Activated naive CD8-positive, alpha-beta T cell treated with anti-CD3 and anti-CD28 coated beads, Interleukin-2, amount 50 U/mL, for 24 hours (primary cell): ENCODE results near the gene NANOS2.

Experiments used
- ATAC-seq: fragments of 150-1000 bp; cut with Tn5 transposase; one replicate; pipeline ENCODE4 v1.10.0; 2021
- DNase-seq: peaks from one replicate; pipeline ENCODE4 v3.0.0; 2021
- H3K27ac Mint-ChIP-seq: one replicate; pipeline ENCODE4 v1.8.0; 2021; ENCODE audit warnings: mild to moderate bottlenecking, mixed read lengths
- H3K27me3 Mint-ChIP-seq: one replicate; pipeline ENCODE4 v1.8.0; 2021; ENCODE audit warnings: mixed read lengths
- H3K36me3 Mint-ChIP-seq: one replicate; pipeline ENCODE4 v1.8.0; 2021; ENCODE audit warnings: low read depth, mixed read lengths
- H3K4me1 Mint-ChIP-seq: one replicate; pipeline ENCODE4 v1.8.0; 2021; ENCODE audit warnings: mixed read lengths
- H3K4me3 Mint-ChIP-seq: one replicate; pipeline ENCODE4 v1.8.0; 2021; ENCODE audit warnings: mild to moderate bottlenecking, moderate library complexity, mixed read lengths
- H3K9me3 Mint-ChIP-seq: one replicate; pipeline ENCODE4 v1.8.0; 2021; ENCODE audit warnings: mixed read lengths

The NANOS2 gene

DNA sequence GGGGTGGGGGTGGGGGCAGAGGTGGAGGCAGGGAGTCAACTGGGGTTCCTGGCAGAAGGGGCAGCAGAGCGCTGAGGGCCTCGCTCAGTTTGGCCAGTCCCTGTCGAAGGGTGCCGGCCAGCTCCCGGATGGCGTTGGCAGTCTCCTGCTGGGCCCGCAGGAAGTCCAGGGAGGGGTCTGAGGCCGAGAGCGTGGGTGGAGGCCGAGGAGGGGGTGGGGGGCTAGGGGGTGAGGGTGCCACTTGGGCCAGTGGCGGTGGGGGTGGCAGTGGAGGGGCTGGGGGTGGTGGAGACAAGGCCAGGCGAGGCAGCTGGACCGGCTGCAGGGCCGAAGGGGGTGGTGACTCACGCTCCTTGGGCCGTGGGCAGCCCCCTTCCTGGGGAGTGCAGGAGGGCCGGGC, 23.7 kb downstream of the NANOS2 start:
- no peak overlapping the region for H3K27ac Mint-ChIP-seq
- H3K4me1 Mint-ChIP-seq: peaks cover 7% of the 10 kb centered on the region
- no peak overlapping the region for H3K4me3 Mint-ChIP-seq
- H3K27me3 Mint-ChIP-seq: no peaks in the 10 kb centered on the region
- no peak for DNase-seq
- H3K9me3 Mint-ChIP-seq: no peaks in the 10 kb centered on the region
- no peaks in the 10 kb centered on the region for H3K36me3 Mint-ChIP-seq
- no peak for ATAC-seq

DNA sequence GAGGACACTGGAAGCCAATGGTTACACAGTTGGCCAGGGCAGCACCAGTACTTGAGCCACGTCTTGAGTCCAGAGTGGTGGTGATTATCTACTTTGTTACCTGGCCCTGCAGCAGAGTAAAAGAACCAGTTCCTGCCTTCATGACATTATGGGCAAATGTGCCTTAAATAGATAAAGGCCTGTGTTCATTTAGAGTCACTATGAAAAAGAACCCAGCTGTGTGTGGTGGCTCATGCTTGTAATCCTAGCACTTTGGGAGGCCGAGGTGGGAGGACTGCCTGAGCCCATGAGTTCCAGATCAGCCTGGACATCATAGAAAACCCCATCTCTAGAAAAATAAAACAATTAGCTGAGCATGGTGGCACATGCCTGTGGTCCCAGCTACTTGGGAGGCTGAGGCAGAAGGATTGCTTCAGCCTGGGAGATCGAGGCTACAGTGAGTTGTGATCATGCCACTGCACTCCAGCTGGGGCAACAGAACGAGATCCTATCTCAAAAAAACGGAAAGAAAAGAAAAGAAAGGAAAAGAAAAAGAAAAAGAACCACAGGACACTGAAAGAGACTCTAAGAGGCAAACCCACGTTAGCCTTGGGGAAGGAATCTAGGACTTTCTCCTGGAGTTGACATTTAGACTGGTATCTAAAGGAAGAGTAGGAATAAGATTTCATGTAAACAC, 25.2 kb downstream of the NANOS2 start:
- Mint-ChIP-seq H3K9me3 (no peaks in the 10 kb centered on the region), H3K27me3 (no peaks in the 10 kb centered on the region), H3K4me1 (peaks cover 12% of the 10 kb centered on the region), H3K36me3 (no peaks in the 10 kb centered on the region), H3K4me3 (no peak overlapping the region), H3K27ac (no peak overlapping the region)
- DNase-seq: no peak
- ATAC-seq: no peak

DNA sequence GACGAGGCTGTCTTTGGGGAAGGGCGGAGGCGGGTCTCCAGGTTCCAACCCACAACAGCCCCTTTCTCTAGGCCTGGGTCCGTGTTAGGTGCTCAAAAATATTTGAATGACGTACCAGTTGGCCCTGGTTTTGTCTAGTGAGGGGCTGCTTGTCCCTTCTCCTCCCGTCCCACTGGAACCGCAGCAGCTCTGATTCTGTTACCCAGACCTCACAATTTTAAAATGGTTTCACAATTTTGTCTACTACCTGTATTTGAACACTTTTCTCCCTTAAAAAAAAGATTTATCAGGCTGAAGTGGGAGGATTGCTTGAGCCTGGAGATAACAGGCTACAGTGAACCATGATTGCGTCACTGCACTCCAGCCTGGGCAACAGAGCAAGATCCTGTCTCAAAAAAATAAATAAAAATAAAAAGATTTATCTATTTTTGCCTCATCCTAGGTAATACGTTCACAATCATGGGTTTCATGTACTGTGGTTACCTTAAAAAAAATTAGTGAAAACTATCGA, 27.3 kb downstream of the NANOS2 start:
- peak overlapping the region; percentile 90 for H3K27ac Mint-ChIP-seq
- H3K4me3 Mint-ChIP-seq: peak overlapping the region; percentile 85
- no peaks in the 10 kb centered on the region for H3K9me3 Mint-ChIP-seq
- peaks cover 2% of the 10 kb centered on the region for H3K36me3 Mint-ChIP-seq
- DNase-seq (no peak), ATAC-seq (no peak)
- no peaks in the 10 kb centered on the region for H3K27me3 Mint-ChIP-seq
- H3K4me1 Mint-ChIP-seq: peaks cover 22% of the 10 kb centered on the region

DNA sequence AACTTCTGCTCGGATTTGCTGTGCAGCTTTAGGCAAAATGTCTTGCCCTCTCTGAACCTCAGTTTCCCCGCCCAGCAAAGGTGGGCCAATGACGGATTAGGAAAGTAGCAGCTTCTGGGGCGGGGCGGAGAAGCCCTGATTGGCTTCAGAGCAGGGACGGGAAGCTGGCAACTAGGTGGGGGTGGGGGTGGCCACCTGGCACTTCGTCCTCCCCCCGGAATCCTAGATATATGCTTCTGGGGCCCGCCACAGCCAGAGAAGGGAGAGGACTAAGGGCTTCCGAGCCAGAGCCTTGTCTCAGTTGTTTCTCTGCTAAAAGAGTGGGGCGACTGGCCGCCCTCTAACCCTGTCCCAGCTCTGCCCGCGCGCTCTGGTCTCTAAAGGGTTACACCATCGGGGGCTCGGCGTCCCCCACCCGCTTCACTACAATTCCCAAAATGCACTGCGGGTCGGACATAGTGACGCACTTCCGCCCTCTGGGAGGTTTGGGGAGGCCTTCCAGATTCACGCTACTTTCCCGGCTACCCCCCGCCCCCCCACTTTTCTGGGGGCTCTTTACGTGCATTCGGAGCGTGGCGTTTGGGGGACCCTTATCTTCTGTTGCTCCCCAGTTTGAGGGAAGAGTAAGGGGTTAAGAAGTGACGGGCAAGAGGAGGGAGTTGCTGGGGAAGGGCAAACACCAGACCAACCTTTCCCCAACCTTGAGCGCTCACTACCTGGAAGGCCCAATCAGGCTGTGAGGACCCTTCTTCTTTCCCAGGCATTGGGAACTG, 28.0 kb downstream of the NANOS2 start:
- Mint-ChIP-seq H3K4me1 (peaks cover 26% of the 10 kb centered on the region), H3K27me3 (no peaks in the 10 kb centered on the region), H3K4me3 (peak overlapping the region; percentile 85), H3K27ac (peak overlapping the region; percentile 90), H3K9me3 (no peaks in the 10 kb centered on the region), H3K36me3 (peaks cover 2% of the 10 kb centered on the region)
- DNase-seq: peak; percentile 90
- ATAC-seq: peak; percentile 79

DNA sequence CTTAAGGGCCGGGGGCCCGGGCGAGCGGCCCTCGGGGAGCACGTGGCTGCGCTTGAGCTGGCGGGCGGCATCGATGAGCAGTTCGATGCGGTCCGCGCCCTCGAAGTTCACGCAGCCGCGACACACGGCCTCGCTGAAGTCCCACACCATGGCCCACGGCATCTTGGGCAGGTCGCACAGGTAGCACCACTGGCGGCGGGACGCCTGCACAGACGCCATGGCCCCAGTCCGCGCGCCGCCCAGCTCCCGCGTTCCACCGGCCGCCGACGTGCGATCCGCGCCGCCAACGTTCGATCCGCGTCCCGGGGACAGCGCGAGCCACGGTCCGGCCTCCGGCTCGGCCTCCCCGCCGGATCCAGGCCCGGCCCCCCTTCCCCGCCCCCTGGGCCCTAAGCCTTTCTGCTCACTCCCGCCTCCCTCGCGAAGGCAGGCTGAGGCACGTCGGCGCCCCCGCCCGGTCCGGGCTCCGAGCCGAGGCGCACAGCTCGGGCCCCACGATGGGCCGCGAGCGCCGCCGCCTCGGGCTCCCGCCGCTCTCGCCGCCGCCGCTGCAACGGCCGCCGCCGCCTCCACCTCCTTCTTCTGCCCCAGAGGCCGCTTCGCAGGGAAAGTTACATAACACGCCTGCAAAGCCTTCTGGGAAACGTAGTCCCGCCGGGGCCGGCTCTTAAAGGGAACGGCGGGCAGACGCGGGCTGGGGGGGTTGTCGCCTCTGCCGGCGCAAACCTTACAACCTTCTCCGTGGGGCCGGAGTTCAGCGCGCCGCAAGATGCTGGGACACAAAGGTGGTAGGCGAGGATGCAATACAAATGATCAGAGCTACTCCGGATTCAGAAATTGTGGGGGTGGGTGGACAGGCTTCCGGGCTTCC, 28.8 kb downstream of the NANOS2 start, which contains the start of gene IRF2BP1:
Gene IRF2BP1, minus strand, starts transcription at position 586 of the 871 bp plus-strand sequence. Its CDS starts 367 bp downstream, at position 219.
- peak; percentile 87 for DNase-seq
- peak; percentile 72 for ATAC-seq
- Mint-ChIP-seq H3K27me3 (no peaks in the 10 kb centered on the region), H3K36me3 (peaks cover 2% of the 10 kb centered on the region), H3K9me3 (no peaks in the 10 kb centered on the region), H3K27ac (peak within 1 kb of the TSS; percentile 90), H3K4me1 (peaks cover 29% of the 10 kb centered on the region), H3K4me3 (peak within 1 kb of the TSS; percentile 85)

DNA sequence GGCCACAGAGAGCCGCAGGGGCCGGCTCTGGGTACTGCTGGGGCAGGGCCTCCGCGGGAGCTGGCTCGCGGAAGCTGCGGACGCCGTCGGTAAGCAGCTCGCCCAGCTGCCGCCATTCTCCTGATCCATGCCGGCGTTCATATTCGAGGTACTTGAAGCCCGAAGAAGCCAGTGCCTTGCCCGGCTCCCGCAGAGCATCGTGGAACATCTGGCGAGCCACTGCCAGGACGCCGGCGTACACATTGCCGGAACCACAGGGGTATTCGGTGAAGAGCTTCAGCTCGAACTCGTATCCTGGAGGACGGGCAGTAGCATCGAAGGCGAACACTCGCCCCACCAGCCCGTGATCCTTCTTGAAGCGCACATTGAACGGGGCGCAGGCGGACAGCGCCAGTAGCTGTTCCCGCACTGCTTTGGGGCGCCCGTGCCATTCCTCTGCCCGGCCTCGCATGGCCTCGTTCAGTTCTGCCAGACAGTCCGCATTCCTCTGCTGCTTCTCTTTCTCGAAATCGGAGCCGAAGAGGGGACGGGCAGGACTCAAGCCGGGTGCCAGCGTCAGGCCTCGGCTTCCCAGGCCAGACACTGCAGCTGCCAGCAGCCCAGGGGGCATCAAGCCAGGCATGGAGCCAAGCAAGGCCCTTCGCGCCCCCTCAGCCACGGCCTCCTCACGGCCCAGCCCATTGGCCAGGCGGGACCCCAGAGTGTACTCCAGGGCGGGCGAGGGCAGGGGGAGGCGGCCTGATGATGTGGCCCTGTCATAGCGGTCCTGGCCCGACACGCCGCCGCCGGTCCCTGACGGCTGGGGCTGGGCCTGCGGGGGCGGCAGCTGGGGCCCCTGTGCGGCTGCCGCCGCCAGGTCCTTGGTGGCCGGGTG, 29.7 kb downstream of the NANOS2 start:
- Mint-ChIP-seq H3K27ac (no peak overlapping the region), H3K4me3 (peak overlapping the region; percentile 68), H3K36me3 (peaks cover 2% of the 10 kb centered on the region), H3K9me3 (no peaks in the 10 kb centered on the region), H3K4me1 (peaks cover 29% of the 10 kb centered on the region), H3K27me3 (no peaks in the 10 kb centered on the region)
- DNase-seq (peak; percentile 55), ATAC-seq (peak; percentile 18)

DNA sequence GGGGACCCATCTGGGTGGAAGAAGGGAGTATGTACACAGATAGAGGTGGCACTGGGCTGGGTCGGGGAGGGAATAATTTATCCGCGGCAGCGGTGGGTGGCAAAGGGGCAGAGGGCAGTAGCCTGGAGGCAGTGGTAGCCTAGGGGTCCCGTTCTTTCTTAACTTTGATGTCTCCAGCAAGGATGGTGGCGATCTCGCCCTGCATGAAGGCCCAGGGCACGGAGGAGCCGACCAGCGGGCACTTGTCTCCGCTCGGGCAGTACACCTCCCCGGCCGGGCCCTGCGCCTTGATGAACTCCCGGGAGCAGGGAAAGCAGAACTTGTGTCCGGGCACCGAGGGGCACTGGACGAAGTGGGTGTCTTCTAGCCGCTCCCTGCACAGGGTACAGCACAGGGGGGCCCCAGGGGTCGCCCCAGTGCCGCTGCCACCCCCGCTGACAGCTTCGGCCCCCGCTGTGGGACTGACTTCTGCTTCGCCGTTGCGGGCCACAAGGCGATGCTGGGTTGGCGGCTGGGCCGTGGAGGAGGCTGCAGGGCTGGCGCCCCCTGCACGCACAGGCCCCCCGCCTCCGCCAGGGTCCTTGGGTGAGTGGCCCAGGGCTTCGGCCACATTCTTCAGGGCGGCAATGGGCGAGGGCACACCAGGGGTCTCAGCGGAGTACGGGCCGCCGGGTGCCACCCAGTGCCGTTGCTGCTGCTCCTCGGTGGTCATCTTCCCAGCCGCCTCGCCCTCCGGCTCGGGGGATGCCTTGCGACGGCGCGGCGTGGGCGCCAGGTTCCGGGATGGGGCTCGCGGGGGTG, 30.5 kb downstream of the NANOS2 start:
- no peak for ATAC-seq
- Mint-ChIP-seq H3K4me3 (peak overlapping the region; percentile 81), H3K27me3 (no peaks in the 10 kb centered on the region), H3K4me1 (peaks cover 29% of the 10 kb centered on the region), H3K27ac (no peak overlapping the region), H3K36me3 (peaks cover 2% of the 10 kb centered on the region), H3K9me3 (no peaks in the 10 kb centered on the region)
- no peak for DNase-seq

DNA sequence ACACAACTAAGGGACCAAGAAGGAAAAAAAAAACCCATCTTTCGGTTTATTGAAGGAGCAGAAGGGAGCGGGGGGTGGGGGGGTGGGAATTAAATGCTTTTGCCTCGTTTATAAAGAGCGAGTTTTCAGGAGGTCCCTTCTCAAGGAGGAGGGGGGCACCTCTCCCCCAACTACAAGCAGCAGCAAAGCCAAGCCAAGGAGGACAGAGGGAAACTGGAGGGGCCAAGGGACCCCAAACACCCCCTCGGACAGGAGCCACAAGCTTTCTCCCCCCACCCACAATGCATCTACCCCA, 31.0 kb downstream of the NANOS2 start:
- ATAC-seq (no peak), DNase-seq (no peak)
- peak overlapping the region; percentile 53 for H3K27ac Mint-ChIP-seq
- no peaks in the 10 kb centered on the region for H3K9me3 Mint-ChIP-seq
- H3K4me3 Mint-ChIP-seq: peak overlapping the region; percentile 81
- H3K36me3 Mint-ChIP-seq: peaks cover 2% of the 10 kb centered on the region
- peaks cover under 1% of the 10 kb centered on the region for H3K27me3 Mint-ChIP-seq
- H3K4me1 Mint-ChIP-seq: peaks cover 31% of the 10 kb centered on the region

DNA sequence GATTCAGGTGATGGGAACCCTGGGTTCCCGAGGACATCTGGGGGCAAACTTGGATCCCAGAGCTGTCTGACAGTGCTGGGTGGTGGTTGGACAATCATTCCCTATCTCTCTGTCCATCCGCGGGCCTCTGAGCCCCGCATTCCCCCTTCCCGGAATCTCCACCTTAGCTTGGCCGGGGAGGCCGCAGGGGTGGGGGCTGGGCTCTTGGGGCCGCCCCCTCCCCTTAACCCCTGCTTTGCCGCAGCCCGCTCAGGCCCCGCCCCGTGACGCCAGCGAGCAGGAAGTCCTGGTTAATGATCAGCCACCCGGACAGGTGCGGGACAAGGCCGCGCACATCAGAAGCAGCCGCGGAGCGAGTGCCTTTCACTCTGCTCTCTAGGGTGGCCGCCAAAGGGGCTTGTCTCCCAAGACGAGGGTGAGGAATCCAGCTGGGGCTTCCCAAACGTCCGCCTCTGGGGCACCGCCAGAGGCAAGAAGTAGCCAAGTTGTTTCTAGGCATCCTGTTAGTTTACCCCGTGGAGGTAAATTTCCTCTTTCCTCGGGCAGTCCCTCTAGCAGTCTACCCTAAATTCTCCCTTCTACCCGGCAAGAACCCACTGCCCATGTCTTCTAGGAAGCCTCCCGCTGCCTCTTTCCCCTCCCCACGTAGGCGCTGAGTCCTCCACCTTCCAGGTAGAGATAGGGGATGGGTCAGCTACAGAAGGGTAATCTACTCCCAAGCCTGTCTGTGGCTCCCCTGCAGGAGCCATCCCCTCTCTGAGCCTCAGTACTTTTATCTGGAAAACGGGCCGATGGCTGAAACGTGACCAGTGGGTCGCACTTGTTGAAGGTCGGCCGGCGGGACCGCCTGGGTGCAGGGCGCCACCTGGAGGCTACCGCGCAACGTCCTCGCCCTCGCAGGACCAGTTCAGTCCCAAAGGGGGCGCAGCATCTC, 31.7 kb downstream of the NANOS2 start:
- Mint-ChIP-seq H3K4me1 (peaks cover 34% of the 10 kb centered on the region), H3K27ac (peak overlapping the region; percentile 53), H3K4me3 (peak overlapping the region; percentile 81), H3K27me3 (peaks cover 3% of the 10 kb centered on the region), H3K36me3 (peaks cover 2% of the 10 kb centered on the region), H3K9me3 (no peaks in the 10 kb centered on the region)
- peak; percentile 29 for ATAC-seq
- DNase-seq: peak; percentile 92

DNA sequence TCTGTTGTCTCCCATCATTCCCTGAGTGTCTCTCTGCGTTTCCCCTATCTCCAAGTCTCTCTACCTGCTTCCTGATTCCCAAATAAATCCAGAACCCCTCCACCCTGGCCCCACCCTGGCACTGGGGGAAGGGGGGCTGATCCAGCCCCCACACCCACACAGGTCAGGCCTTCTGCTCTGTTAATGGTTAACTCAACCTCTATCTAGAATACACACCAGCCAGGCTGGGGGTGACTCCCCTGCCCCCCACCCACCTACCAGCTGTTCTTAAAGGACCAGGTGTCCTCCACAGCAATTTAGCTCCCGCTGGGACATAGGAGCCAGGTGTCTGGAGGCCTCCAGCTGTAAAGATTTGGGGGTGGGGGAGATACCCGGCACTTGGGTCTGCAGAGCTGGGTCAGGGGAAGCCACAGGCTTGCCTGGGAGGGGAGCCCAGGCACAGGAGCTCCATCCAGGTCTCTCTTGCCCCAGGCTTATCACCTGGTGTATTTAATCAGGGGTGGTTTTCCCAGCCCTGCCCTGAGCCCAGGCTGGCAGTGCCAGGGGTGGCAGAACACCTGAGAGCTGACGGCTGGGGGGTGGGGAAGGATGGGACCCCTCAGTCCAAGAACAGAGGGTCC, 32.6 kb downstream of the NANOS2 start:
- DNase-seq: no peak
- no peak overlapping the region for H3K27ac Mint-ChIP-seq
- H3K36me3 Mint-ChIP-seq: peaks cover 2% of the 10 kb centered on the region
- no peak for ATAC-seq
- no peak overlapping the region for H3K4me3 Mint-ChIP-seq
- no peaks in the 10 kb centered on the region for H3K9me3 Mint-ChIP-seq
- peaks cover 37% of the 10 kb centered on the region for H3K4me1 Mint-ChIP-seq
- H3K27me3 Mint-ChIP-seq: peaks cover 8% of the 10 kb centered on the region

DNA sequence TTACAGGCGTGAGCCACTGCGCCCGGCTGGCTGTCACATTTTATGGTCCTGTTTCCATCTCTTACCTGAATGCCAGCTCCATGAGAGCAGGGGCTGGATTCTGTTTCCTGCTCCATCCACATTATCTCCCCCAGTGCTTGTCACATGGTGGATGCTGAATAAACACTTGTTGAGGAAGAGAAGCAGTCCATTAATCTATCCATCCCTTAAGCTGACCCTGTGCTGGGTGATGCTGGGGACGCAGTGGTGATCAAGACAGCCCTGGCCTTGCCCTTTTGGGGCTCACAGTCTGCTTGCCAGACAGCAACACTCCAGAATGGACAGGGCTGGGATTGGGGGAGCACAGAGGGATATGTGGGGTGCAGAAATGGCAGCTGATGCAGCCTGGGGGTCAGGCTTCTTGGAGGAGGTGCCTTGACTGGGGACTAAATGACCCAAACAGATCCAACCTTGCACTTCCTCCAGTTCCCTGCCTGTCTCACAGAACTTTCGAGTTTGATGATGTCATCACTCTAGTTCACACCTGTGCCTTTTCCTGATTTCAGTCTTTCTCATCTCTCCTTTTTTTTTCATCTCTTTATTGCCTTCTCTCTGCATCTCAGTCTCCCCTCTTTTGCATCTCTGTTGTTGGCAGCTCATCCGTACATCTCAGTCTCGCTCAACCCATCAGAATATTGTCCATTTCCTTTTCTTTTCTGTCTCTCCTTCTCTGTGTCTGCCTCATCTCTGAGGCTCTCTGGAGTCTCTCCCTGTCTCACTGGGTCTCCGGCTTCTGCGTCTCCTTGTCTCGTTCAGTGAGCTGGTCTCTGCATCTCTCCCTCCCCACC, 33.3 kb downstream of the NANOS2 start:
- DNase-seq (no peak), ATAC-seq (no peak)
- Mint-ChIP-seq H3K4me1 (peaks cover 37% of the 10 kb centered on the region), H3K27ac (no peak overlapping the region), H3K4me3 (no peak overlapping the region), H3K27me3 (peaks cover 10% of the 10 kb centered on the region), H3K9me3 (no peaks in the 10 kb centered on the region), H3K36me3 (peaks cover 2% of the 10 kb centered on the region)
